Hepatocyte (in vitro differentiated cells): ENCODE data around the gene UTP25. TPM values are rescaled to one million over a fixed set of nuclear protein-coding genes. Genes with fewer than 3 reads are reported as not detected.
"Not testable (repeated sequence)": the region's sequence is repeated elsewhere in the genome, so short reads cannot be mapped to it uniquely, and the experiment has no call there.

Experiments used
- DNase-seq: peaks from one replicate; pipeline ENCODE4 v3.0.0-alpha.2; 2016; ENCODE audit warnings: low spot score
- H2AFZ ChIP-seq: fragments of 200-600 bp; sonication (generic); 2 replicates; pipeline ENCODE4 v1.6.0; 2016; ENCODE audit warnings: antibody characterized with exemption, mild to moderate bottlenecking
- H3K27ac ChIP-seq: fragments of 200-600 bp; sonication (generic); 2 replicates; pipeline ENCODE4 v1.5.1; 2016; ENCODE audit warnings: mild to moderate bottlenecking
- H3K27me3 ChIP-seq: fragments of 200-600 bp; sonication (generic); 2 replicates; pipeline ENCODE4 v1.6.1; 2016
- H3K36me3 ChIP-seq: fragments of 200-600 bp; sonication (generic); replicated peaks from 2 replicates; pipeline ENCODE4 v1.5.1; 2016; ENCODE audit warnings: low read depth; ENCODE audit not compliant: insufficient read depth
- H3K4me1 ChIP-seq: fragments of 200-600 bp; sonication (generic); 2 replicates; pipeline ENCODE4 v1.5.1; 2016; ENCODE audit warnings: mild to moderate bottlenecking, moderate library complexity; ENCODE audit not compliant: insufficient read depth
- H3K4me2 ChIP-seq: fragments of 200-600 bp; sonication (generic); 2 replicates; pipeline ENCODE4 v1.6.0; 2016
- H3K4me3 ChIP-seq: fragments of 200-600 bp; sonication (generic); 2 replicates; pipeline ENCODE4 v1.5.1; 2016; ENCODE audit warnings: mild to moderate bottlenecking
- H3K79me2 ChIP-seq: fragments of 200-600 bp; sonication (generic); 2 replicates; pipeline ENCODE4 v1.6.0; 2017; ENCODE audit warnings: mild to moderate bottlenecking
- H3K9me2 ChIP-seq: fragments of 200-600 bp; sonication (generic); replicated peaks from 2 replicates; pipeline ENCODE4 v1.6.0; 2017; ENCODE audit warnings: mild to moderate bottlenecking; ENCODE audit not compliant: insufficient read depth
- H3K9me3 ChIP-seq: fragments of 200-600 bp; sonication (generic); 2 replicates; pipeline ENCODE4 v1.5.1; 2016; ENCODE audit warnings: low read depth, mild to moderate bottlenecking
- H4K20me1 ChIP-seq: fragments of 200-600 bp; sonication (generic); 2 replicates; pipeline ENCODE4 v1.6.0; 2016; ENCODE audit warnings: mild to moderate bottlenecking; ENCODE audit not compliant: insufficient read depth, poor library complexity, severe bottlenecking
- CTCF ChIP-seq: fragments of 200-600 bp; sonication (generic); IDR thresholded peaks from 2 replicates; pipeline ENCODE4 v1.5.1; 2016; ENCODE audit warnings: antibody characterized with exemption, mild to moderate bottlenecking; ENCODE audit not compliant: poor library complexity
- EZH2 ChIP-seq: fragments of 200-600 bp; sonication (generic); IDR thresholded peaks from 2 replicates; pipeline ENCODE4 v1.6.1; 2016; ENCODE audit warnings: antibody characterized with exemption, mild to moderate bottlenecking, borderline replicate concordance
- EZH2phosphoT487 ChIP-seq: fragments of 200-600 bp; sonication (generic); IDR thresholded peaks from one replicate; pipeline ENCODE4 v1.6.1; 2018; ENCODE audit warnings: antibody characterized with exemption, mild to moderate bottlenecking, low read depth, moderate library complexity; ENCODE audit not compliant: unreplicated experiment, severe bottlenecking
- WGBS: methylation state at CpG from one replicate; pipeline ENCODE4 v1.1.6; 2016; ENCODE audit warnings: low lambda C conversion rate; ENCODE audit errors: missing lambda C conversion rate; 5-methylcytosine and 5-hydroxymethylcytosine counted together
- polyA plus RNA-seq: library from polyadenylated mRNA; unstranded; fragments of >200 nt; fragmentation: Nextera tagmentation; extraction: Ambion mirVana; gene quantifications from 2 replicates; pipeline ENCODE4 v1.2.1, GENCODE V29; 2016
- total RNA-seq: library from RNA; depleted of rRNA; stranded (reverse); fragments of >200 nt; gene quantifications from 2 replicates; pipeline ENCODE4 v1.2.3, GENCODE V29; 2014

Gene UTP25
- total and polyA plus RNA-seq, 2 experiments from 2014 or later, result 3.2 to 8.0 TPM

GRCh38 chr1:209900734-209901133 is 73.0 kb downstream of the UTP25 start:
- TF ChIP-seq CTCF (no peak), EZH2 (no peak), EZH2phosphoT487 (no peak)
- 97% methylated on average over 1 of the region's 1 CpG for WGBS

GRCh38 chr1:209901211-209901610 is 73.4 kb downstream of the UTP25 start:
- Histone ChIP-seq H3K27me3 (no peaks in the 10 kb centered on the region), H4K20me1 (no peaks in the 10 kb centered on the region), H3K79me2 (no peaks in the 10 kb centered on the region), H3K9me2 (no peaks in the 10 kb centered on the region), H3K27ac (no peak overlapping the region), H3K4me2 (no peak overlapping the region), H2AFZ (no peak overlapping the region), H3K4me1 (no peaks in the 10 kb centered on the region), H3K4me3 (no peak overlapping the region), H3K36me3 (no peaks in the 10 kb centered on the region), H3K9me3 (no peaks in the 10 kb centered on the region)
- TF ChIP-seq EZH2 (no peak), EZH2phosphoT487 (no peak), CTCF (no peak)
- WGBS, result 91% methylated on average over 2 of the region's 2 CpGs
- no peak for DNase-seq

More at GRCh38 chr1:209900734-209901133, 73.0 kb downstream of the UTP25 start:
- DNase-seq, result no peak
- Histone ChIP-seq H3K27ac (no peak overlapping the region), H3K9me2 (no peaks in the 10 kb centered on the region), H3K4me1 (no peaks in the 10 kb centered on the region), H3K79me2 (no peaks in the 10 kb centered on the region), H3K27me3 (no peaks in the 10 kb centered on the region), H3K9me3 (no peaks in the 10 kb centered on the region), H3K4me2 (no peak overlapping the region), H2AFZ (no peak overlapping the region), H3K36me3 (no peaks in the 10 kb centered on the region), H3K4me3 (no peak overlapping the region), H4K20me1 (no peaks in the 10 kb centered on the region)

- not testable (repeated sequence) for H3K9me2 ChIP-seq, H3K9me3 ChIP-seq, H3K36me3 ChIP-seq, DNase-seq, H3K4me1 ChIP-seq, H4K20me1 ChIP-seq, H3K27me3 ChIP-seq, H3K27ac ChIP-seq, H3K4me3 ChIP-seq, H3K79me2 ChIP-seq, H2AFZ ChIP-seq, H3K4me2 ChIP-seq
- WGBS, result 100% methylated on average over 1 of the region's 1 CpG
These were observed 77.0 kb downstream of the UTP25 start for GRCh38 chr1:209904774-209905173.

Other genes starting within 250 kb of the UTP25 start
- gene CAMK1G, start 244.3 kb upstream of the UTP25 start, total RNA-seq, result 1.0 and 1.1 TPM in 2 replicates
- gene CAMK1G, start 244.3 kb upstream of the UTP25 start, polyA plus RNA-seq, result 0.85 and 1.2 TPM in 2 replicates
- gene LAMB3, start 175.5 kb upstream of the UTP25 start, total RNA-seq, result 63.7 and 76.9 TPM in 2 replicates
- gene LAMB3, start 175.5 kb upstream of the UTP25 start, polyA plus RNA-seq, result 48.8 and 55.9 TPM in 2 replicates
- 37.0 and 38.3 TPM in 2 replicates for gene G0S2, start 152.6 kb upstream of the UTP25 start, total RNA-seq
- gene G0S2, start 152.6 kb upstream of the UTP25 start, polyA plus RNA-seq, result 31.5 and 32.2 TPM in 2 replicates
- gene HSD11B1, start 123.1 kb upstream of the UTP25 start, total RNA-seq, result 1.7 and 2.1 TPM in 2 replicates
- gene HSD11B1, start 123.1 kb upstream of the UTP25 start, polyA plus RNA-seq, result not detected in 2 replicates
- 0.13 and 0.20 TPM in 2 replicates for gene TRAF3IP3, start 71.9 kb upstream of the UTP25 start, total RNA-seq
- gene TRAF3IP3, start 71.9 kb upstream of the UTP25 start, polyA plus RNA-seq, result 0.16 TPM in 1 of 2 replicates, not detected in the other
- gene C1orf74, start 43.4 kb upstream of the UTP25 start, total RNA-seq, result 3.3 and 3.8 TPM in 2 replicates
- 2.2 and 2.7 TPM in 2 replicates for gene C1orf74, start 43.4 kb upstream of the UTP25 start, polyA plus RNA-seq
- gene IRF6, start 21.8 kb upstream of the UTP25 start, total RNA-seq, result 34.2 and 35.3 TPM in 2 replicates
- 21.3 and 31.0 TPM in 2 replicates for gene IRF6, start 21.8 kb upstream of the UTP25 start, polyA plus RNA-seq
- gene SYT14, start 110.2 kb downstream of the UTP25 start, total RNA-seq, result 1.4 TPM in 2 replicates
- gene SYT14, start 110.2 kb downstream of the UTP25 start, polyA plus RNA-seq, result 0.29 and 1.0 TPM in 2 replicates